Skeletal muscle cell (primary cell): ENCODE results near the gene OR4D2.
A peak's percentile ranks its signal among the peaks of the same experiment; 100 is the strongest.

Experiments used
- DNase-seq: peaks from one replicate; pipeline ENCODE4 v3.0.0-alpha.2; 2010; ENCODE audit warnings: low read depth
- H3K4me3 ChIP-seq: 2 replicates; pipeline ENCODE4 v1.5.1; 2011; ENCODE audit warnings: low read depth, mild to moderate bottlenecking, control low read depth, low read length, moderate library complexity

Gene OR4D2

GRCh38 chr17:58170622-58171021 lies 3.8 kb downstream of the OR4D2 start:
- no peak for DNase-seq
- H3K4me3 ChIP-seq = no peak overlapping the region

GRCh38 chr17:58172369-58173071 lies 5.7 kb downstream of the OR4D2 start:
- H3K4me3 ChIP-seq = no peak overlapping the region
- no peak for DNase-seq

GRCh38 chr17:58174871-58175270 lies 8.1 kb downstream of the OR4D2 start:
- H3K4me3 ChIP-seq = no peak overlapping the region
- DNase-seq = no peak

GRCh38 chr17:58176200-58176599 lies 9.4 kb downstream of the OR4D2 start:
- no peak overlapping the region for H3K4me3 ChIP-seq
- DNase-seq = no peak

- H3K4me3 ChIP-seq = no peak overlapping the region
- no peak for DNase-seq
These were observed 15.0 kb downstream of the OR4D2 start for GRCh38 chr17:58181796-58182195.

- no peak overlapping the region for H3K4me3 ChIP-seq
- no peak for DNase-seq
These were observed 16.7 kb downstream of the OR4D2 start for GRCh38 chr17:58183514-58183913.

GRCh38 chr17:58184308-58184985 lies 17.7 kb downstream of the OR4D2 start:
- H3K4me3 ChIP-seq = no peak overlapping the region
- DNase-seq = peak; percentile 29

- H3K4me3 ChIP-seq = no peak overlapping the region
- no peak for DNase-seq
These were observed 18.4 kb downstream of the OR4D2 start for GRCh38 chr17:58184986-58185761.

- no peak overlapping the region for H3K4me3 ChIP-seq
- no peak for DNase-seq
These were observed 19.8 kb downstream of the OR4D2 start for GRCh38 chr17:58186591-58186990.

GRCh38 chr17:58187063-58187462 lies 20.3 kb downstream of the OR4D2 start:
- H3K4me3 ChIP-seq = no peak overlapping the region
- no peak for DNase-seq

- H3K4me3 ChIP-seq = no peak overlapping the region
- no peak for DNase-seq
These were observed 20.9 kb downstream of the OR4D2 start for GRCh38 chr17:58187675-58188074.

GRCh38 chr17:58189436-58190146 lies 22.8 kb downstream of the OR4D2 start:
- DNase-seq = peak; percentile 62
- no peak overlapping the region for H3K4me3 ChIP-seq

- no peak for DNase-seq
- H3K4me3 ChIP-seq = no peak overlapping the region
These were observed 24.6 kb downstream of the OR4D2 start for GRCh38 chr17:58191241-58191896.

- H3K4me3 ChIP-seq = no peak within 1 kb of the TSS
- no peak for DNase-seq
These were observed 25.8 kb downstream of the OR4D2 start, which contains the start of gene EPX for GRCh38 chr17:58192612-58193011. Gene EPX, plus strand, starts transcription at chr17:58192726. Its CDS starts 121 bp downstream, at chr17:58192847.

- no peak overlapping the region for H3K4me3 ChIP-seq
- no peak for DNase-seq
These were observed 27.0 kb downstream of the OR4D2 start for GRCh38 chr17:58193641-58194255.

GRCh38 chr17:58195518-58196123 lies 28.8 kb downstream of the OR4D2 start:
- no peak for DNase-seq
- H3K4me3 ChIP-seq = no peak overlapping the region

- DNase-seq = no peak
- no peak overlapping the region for H3K4me3 ChIP-seq
These were observed 29.8 kb downstream of the OR4D2 start for GRCh38 chr17:58196610-58197009.

GRCh38 chr17:58200024-58200633 lies 33.3 kb downstream of the OR4D2 start:
- H3K4me3 ChIP-seq = no peak overlapping the region
- DNase-seq = no peak
